GM18507 (cell line): ENCODE results near the gene CFAP53.
"Not testable (repeated sequence)": the region's sequence is repeated elsewhere in the genome, so short reads cannot be mapped to it uniquely, and the experiment has no call there.

Experiments used
- DNase-seq: peaks from one replicate; pipeline ENCODE4 v3.0.0; 2011; ENCODE audit warnings: low read depth; ENCODE audit not compliant: insufficient read length; ENCODE audit errors: extremely low spot score
- FAIRE-seq: peaks from 2 replicates; lab custom pipeline; 2011; peaks lifted over from hg19 to GRCh38; lab: Jason Lieb, UNC

Gene CFAP53

DNA sequence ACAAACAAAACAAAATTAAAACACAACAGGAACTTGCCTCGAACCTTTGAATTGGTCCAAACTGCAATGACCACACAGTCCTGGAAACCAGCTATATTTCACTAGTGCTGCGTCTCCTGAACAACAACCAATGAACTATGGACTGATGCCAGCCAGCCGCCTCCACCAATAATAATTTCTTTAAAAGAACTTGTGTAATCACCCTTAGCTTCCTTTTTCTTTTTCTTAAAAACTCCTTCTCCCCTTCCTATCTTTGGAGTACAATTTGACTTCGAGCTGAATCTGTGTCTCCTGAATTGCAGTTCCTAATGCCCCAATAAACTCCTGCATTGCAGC lies 22.8 kb upstream of the CFAP53 start:
- DNase-seq (no peak), FAIRE-seq (no peak)

DNA sequence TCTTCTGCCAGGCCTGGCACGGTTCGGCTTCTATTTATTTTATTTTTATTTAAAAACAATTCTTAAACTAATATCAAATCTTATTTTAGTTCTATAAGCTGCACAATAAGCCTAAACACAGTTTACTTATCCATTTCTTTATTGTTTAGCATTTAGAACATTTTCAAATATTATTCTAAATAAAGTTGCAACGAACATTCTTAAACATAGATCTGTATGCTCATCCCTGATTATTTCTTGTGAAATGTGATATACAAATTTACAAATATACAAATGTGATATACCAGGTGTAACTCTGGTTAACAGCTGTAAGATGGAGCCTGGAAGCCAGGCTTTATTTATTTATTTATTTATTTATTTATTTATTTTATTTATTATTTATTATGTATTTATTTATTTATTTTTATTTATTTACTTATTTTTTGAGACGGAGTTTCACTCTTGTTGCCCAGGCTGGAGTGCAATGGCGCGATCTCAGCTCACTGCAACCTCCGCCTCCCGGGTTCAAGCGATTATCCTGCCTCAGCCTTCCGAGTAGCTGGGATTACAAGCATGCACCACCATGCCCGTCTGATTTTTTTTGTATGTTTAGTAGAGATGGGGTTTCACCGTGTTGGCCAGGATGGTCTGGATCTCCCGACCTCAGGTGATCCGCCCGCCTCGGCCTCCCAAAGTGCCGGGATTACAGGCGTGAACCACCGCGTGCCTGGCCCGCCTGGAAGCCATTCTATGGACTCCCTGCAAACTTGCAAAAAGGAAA lies 22.2 kb upstream of the CFAP53 start:
- FAIRE-seq: peak; percentile 35
- DNase-seq: not testable (repeated sequence)

DNA sequence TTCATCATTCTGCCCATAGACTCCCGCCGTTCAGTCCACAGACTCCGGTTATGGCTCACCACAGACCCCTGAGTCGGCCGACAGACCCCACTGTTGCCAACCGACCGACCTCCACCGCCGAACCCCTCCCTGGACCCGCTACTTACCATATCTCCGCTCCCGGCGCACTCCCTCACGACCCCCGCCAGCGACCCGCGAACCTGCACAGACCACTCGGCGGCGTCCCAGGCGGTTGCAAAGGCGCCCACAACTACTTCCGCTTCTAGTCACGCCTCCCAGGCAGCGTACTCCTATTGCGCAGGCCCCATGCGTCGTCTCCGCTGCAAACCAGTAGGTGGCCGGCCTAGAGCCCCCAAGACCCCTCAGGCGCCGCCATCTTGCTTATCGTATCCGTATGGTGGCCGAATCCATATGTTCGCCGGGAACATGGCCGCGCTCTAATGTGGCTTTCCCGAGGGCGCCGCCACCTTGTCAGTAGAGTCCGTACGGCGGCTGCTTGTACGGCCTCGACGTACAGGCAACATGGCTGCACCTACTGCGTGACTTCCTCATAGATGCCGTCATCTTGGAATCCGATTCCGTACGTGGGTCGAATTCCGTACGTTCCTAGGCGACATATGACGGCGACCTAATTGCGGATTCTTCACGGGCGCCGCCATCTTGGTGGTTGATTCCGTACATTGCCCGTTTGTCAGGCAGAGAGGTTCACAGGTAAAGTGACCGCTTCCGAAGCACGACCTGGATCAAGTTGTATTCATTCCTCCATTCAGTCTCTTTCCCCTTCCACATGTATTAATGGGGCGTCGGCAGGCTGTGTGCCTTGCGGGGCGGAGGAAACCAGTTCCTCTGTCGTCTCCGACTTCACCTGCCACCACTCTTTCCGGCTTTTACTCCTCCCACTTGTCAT lies 21.4 kb upstream of the CFAP53 start, which contains the start of gene CXXC1:
Gene CXXC1 (minus strand): TSS at position 252 of the 907 bp plus-strand sequence. CDS start 103 bp downstream, at position 149.
- DNase-seq (peak; percentile 75), FAIRE-seq (peak; percentile 100)

DNA sequence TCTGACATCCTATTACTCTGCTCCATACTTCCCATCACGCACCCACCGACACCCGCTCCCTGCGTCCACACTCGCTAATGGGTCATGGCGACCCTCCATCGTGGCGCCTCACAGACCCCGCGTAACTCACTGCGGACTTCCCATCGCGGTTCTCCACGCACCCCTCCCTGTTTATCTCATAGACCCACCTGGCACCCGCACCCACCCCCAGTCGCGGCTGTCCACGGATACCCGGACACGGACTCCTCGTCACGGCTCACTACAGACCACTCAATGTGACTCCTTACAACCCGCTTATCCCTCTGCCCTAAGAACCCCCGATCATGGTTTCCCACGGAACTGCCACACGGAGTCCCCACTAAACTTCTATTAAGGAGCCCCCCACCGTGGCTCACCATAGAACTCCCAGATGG lies 20.7 kb upstream of the CFAP53 start:
- FAIRE-seq (no peak), DNase-seq (no peak)

DNA sequence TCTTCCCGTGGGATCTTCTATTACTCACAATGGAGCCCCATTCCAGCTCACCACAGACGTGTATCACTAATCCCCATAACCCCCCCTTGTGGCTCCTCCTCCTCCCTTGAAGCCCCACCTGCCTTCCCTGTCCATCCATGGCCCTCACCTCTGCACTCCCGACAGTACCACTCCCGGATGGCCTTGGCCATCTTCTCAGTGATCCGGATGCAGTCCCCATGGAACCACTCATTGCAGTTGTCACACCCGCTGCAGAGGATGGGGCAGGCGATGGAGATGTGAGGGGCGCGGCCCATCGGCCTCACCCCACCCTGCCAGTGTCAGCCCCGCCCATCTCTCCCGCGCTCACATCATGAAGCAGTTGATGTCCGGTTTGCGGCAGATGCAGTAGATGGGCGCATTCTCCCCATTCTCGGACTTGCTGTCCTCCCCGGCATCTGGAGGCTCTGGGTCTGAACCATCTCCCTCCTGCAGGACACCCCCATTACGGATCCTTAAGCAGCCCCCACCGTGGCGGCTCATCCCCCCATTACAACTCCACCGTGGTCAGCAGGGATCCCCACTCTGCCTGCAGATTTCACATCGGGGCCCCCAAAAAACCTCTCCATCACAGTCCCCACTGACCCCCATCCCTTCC lies 20.2 kb upstream of the CFAP53 start:
- no peak for DNase-seq
- peak; percentile 47 for FAIRE-seq

DNA sequence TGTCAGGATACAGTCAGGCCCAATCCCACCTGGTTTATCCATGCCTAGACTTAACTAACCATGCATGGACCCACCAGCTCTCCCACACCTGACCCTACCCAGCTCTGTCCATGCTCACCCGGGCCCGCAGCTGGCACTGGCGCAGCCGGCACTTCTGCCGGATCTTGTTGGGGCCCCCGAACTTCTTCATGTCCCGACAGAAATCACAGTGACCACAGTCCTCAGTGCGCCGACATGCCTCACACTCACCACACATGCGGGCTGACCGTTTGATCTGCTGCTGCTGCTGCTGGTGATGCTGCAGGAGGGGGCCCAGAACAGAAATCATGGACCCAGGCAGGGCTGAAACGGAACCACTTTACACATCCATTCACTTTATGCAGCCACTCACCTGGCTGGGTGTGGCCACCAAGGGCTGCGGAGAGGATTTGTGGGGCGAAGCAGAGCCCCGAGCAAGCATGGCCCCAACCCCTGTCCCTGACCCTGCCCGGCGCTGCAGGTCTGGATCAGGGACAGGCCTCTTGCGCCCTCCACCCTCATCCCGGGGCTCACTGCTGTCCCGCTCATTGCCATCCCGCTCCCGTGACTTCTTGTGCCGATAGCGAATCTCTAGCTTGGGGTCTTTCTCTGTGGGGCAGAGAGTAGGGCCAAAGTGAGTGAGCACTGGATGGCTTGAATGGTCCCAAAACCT lies 19.5 kb upstream of the CFAP53 start:
- DNase-seq (no peak), FAIRE-seq (no peak)

DNA sequence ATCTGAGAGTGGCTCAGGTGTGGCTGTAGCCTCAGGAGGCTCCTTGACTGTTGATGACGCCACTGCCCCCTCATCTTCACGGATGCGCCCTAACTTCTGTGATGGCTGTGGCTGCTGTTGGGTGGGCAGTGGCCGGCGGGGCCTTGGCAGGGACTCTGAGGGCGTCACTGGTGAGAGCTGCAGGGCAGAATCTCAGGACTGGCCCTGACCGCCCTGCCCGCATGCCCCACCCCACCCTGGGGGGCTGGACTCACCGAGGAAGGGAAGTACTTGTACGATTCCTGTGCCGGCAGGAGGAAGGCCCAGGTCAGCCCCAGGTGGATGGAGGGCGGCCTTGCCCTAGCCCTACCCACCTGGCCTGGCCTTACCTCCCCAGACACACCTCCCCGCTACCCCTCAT lies 18.8 kb upstream of the CFAP53 start:
- FAIRE-seq (no peak), DNase-seq (no peak)

DNA sequence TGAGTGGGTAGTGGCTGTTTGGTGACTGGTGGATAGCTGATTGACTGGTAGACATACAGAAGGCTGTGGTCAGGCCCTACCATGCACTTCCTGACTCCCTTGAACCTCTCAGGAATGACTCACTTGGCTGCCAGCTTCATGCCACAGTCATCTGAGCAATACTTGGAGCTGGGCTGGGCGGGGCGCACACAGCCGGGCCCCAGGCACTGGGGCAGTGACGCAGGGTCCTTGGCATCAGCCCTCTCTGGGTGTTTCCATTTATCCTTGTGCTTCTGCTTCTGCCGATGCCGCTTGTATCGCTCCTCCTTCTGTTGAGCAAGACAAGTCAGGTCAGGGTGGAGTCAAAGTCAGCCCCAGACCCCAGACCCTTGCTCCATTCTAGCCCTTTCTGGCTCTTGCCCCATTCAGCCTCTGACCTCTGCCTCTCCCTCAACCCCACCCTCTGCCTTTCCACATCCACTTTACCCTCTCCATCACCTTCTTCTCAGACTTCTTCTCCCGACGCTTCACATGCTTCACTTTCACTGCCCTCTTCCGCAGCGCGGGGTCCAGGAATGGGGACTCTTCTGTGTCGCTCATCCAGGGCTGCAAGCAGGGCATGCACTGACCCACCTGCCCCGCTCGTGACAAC lies 18.1 kb upstream of the CFAP53 start:
- no peak for FAIRE-seq
- no peak for DNase-seq

DNA sequence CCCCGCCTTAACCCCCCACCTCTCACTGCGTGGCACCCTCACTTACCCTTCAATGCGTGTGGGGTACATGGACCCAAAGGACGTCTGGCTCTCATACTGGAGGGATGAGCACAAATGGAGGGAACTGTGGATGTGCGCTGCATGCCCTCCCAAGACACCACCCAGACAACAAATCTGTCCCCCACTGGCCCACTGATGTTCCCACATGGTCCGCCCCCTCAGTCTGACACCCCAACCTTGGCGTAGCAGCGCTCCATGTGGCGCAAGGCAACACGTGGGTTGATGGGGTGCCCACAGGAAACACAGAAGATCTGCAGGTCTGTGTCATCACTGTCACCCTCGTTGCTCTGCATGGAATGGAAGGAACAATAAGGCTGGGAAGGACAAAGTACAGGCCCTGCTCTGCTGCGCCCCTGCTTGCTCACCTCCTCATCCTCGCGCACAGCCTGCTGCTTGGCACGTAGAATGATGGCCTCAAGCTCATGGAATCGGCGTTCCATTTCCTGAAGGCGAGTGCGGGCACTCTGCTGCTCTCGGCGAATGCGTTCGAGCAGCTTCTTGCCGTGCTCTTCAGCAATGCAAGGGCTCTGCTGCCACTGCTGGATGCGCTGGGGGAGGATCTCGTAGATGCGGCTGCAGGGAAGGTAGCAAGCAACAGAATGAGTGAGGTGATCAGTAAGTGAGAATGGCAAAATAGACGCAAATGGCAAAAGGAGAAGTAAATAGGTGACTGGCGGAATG lies 17.3 kb upstream of the CFAP53 start:
- FAIRE-seq (no peak), DNase-seq (no peak)

DNA sequence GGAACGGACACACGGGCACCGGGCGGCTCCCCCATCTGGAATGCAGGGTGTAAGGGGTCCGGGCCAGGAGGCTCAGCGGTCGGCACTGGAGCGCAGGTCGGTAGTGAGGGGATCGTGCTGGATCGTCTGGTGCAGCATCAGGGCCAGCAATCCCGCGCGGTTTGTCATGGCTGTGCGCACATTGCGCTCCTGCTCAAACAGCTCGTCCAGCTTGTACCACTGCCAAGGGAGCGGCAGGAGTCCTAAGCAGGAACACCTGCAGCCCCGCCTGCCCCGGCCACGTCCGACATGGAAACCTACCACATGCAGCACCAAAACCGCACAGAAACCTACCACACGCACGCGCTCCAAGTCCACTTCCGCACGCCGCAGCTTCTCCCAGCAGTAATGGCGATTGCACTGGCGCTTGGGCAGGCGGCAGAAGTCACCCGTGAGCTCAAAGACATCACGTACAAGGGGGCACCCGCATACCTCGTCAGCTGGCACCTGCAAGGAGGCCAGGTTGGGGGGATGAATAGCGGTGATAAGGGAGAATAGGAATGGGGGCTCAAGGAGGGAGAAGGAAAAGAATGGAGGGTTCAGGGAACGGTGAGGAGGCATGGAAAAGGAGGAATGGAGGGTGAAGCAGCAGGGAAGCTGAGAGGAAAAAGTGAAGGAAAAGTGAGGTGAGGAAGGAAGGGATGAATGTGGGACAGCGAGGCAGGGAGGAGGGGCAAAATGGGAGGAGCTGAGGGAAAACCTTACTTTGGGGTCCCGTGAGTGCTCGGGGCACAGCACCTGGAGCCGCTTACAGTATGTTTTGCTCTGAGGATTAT lies 16.4 kb upstream of the CFAP53 start:
- FAIRE-seq (no peak), DNase-seq (no peak)

DNA sequence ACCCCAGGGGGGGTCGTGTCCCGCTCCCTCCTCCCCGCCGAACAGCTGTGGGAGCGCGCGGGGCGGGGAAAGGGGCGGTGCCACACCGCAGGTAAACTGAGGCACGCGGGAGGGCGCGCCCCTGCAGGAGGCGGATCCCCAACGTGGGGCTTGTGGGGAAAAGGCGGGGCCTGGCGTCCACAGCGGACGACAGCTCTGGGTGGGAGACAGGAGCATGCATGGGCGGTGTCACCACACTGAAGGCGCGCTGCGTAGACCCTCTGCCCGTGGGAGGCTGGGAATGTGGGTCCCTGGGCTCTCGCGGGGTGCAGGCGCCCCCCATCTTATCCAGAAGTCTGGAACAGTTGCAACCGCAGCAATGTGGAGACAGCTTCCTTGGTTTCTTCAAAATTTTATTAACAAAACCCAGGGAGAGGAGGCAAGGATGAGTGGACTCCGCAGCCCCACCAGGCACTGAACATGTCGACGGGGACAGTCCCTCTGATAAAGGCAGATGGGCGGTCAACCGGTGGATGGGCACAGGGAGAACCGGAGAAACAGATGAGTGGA lies 15.8 kb upstream of the CFAP53 start:
- no peak for DNase-seq
- FAIRE-seq: no peak

DNA sequence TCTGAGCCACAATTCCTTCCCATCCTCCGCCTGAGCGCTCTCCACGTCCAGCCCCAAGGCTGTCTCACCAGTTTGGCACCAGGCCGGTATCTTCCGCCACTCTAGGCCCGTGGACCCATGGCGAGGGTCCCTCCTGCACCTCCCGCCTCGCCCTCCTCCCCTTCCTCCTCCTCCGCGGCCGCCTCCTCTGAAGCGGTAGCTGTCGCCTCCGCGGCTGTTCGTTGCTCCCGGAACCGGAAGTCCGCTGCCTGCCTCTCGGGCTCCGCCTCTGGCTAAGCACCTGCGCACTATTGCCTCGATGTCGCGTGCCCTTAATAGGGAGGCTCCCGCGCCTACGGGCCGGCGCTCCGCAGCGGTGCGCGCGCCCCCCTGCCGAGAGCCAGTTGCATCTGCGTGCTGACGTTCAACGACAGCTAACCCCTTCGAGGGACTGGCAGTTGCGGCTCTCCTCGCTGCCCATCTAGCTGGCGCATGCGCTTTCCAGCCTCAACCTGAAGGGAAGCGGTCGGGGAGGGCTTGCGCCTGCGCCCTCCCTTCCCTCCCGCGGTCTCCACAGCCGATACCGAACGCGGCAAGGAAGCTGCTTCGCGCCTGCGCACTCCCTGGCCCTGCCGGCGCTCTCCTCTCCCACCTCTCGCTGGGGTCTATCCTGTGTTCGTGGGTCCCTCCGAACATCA lies 15.1 kb upstream of the CFAP53 start, which contains the start of gene MBD1:
Gene MBD1 (minus strand): TSS at position 229 of the 677 bp plus-strand sequence. CDS start 1,531 bp downstream, outside the sequence.
- peak; percentile 100 for FAIRE-seq
- peak; percentile 95 for DNase-seq

DNA sequence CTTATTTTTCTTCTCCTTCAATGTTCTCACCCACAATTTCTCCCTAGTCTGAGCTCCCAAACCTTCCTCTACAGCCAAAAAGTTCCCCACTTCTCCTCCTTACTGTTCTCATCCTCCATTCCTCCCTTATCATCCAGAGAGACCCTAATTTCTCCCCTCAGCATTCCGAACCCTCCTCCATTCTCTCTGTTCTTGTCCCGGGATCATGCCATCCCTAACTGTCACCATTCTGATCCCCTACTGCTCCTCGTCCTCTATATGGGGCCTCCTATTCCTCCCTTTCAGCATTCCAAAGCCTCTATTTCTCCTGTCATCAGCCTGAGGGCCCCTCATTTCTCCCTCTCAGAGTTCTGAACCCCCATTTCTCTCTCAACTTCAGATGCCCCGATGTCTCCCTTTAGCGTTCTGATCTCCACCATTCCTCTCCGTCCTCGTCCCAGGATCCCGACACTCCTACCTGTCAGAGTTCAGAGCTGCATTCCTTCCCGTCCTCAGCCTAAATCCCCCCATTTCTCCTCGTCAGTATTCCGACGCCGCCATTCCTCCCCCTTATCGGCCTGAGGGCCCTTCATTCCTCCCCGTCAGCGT lies 14.5 kb upstream of the CFAP53 start:
- FAIRE-seq (no peak), DNase-seq (no peak)

DNA sequence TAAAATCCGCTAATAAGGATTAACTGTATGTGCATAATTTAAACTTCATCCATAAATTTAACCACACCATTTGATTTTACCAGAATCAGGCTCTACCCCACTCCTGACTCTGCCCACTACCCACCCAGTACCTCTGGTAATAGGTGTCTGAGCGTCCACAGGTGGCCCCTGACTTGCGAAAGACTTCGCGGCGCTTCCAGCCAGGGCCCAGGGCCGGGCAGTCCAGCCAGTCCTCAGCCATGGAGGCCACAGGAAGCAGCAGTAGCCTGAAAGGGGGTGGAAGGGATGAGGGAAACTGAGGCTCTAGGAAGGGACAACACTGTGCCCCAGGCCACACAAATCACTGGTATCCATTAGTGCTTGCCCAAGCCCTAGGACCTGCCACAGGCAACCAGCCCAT lies 13.5 kb upstream of the CFAP53 start:
- DNase-seq: no peak
- no peak for FAIRE-seq

DNA sequence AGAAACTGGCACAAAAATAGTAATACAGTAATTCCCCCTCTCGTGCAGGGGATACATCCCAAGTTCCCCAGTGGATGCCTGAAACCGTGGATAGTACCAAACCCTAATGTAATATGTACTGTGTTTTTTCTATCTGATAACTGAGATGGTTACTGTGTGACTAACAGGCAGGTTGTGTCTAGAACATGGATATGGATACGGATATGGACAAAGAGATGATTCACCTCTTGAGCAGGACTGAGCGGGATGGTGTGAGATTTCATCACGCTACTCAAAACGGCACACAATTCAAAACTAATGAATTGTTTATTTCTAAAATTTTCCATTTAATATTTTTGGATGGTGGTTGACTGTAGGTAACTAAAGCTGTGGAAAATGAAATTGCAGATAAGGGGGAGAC lies 11.6 kb upstream of the CFAP53 start:
- DNase-seq: no peak
- FAIRE-seq: peak; percentile 29

DNA sequence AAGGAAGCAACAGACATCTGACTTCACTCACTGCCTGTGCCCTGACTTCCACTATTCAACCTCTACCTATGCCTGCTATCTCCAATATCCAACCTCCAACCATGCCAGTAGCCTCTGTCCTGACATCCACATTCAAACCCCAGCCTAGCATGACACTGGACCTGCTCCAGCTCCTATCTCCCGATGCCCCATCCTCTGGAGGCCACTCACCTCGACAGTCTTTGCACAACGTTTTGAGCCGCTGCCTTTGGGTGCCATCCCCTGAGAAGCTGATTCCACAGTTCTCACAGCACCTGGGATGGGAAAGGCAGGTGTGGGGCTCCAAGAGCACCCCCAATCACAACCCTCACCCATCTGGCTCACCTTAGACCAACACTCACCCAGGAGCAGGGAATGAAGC lies 10.2 kb upstream of the CFAP53 start:
- DNase-seq: no peak
- FAIRE-seq: no peak
